HepG2 (cell line): Measurements from ENCODE around the gene MYORG. TPM values are rescaled to one million over a fixed set of nuclear protein-coding genes. Genes with fewer than 3 reads are reported as not detected.

Experiments
- BATF2 ChIP-seq: sonication (generic); formaldehyde crosslinking; IDR thresholded peaks from 2 replicates; pipeline ENCODE4 v1.8.0; 2022; ENCODE audit warnings: mild to moderate bottlenecking, missing genetic modification reagents, moderate library complexity
- FOXM1 ChIP-seq: sonication (generic); formaldehyde crosslinking; IDR thresholded peaks from 2 replicates; pipeline ENCODE4 v1.5.0; 2020; ENCODE audit warnings: missing genetic modification reagents
- GATAD1 ChIP-seq: IDR thresholded peaks from 2 replicates; pipeline ENCODE4 v1.6.1; 2016; ENCODE audit warnings: missing genetic modification reagents, missing compliant biosample characterization
- HNF4G ChIP-seq, 2 experiments: sonication (generic) in 1 of 2; formaldehyde crosslinking in 1 of 2; IDR thresholded peaks; 2 replicates each; pipeline versions ENCODE4 v1.4.0 to v1.6.1; 2011 to 2020; ENCODE audit warnings: borderline replicate concordance in 2 of 2, low read depth in 2 of 2, mild to moderate bottlenecking in 2 of 2, low read length in 1 of 2, missing genetic modification reagents in 1 of 2, moderate library complexity in 1 of 2
- HNRNPLL ChIP-seq: fragments of 200-400 bp; formaldehyde crosslinking; IDR thresholded peaks from 2 replicates; pipeline ENCODE4 v1.6.1; 2017; ENCODE audit warnings: mild to moderate bottlenecking, low read depth, low read length; ENCODE audit not compliant: poor library complexity, severe bottlenecking
- LRRFIP1 ChIP-seq: sonication (generic); formaldehyde crosslinking; conservative IDR thresholded peaks from 2 replicates; pipeline ENCODE4 v1.4.0; 2020; ENCODE audit warnings: missing genetic modification reagents
- NR2F6 ChIP-seq, 2 experiments: IDR thresholded peaks; 2 replicates each; pipeline ENCODE4 v1.6.1; 2016; ENCODE audit warnings: antibody characterized with exemption in 1 of 2, mild to moderate bottlenecking in 1 of 2
- PAXIP1 ChIP-seq: sonication (generic); formaldehyde crosslinking; conservative IDR thresholded peaks from 2 replicates; pipeline ENCODE4 v1.4.0; 2020; ENCODE audit warnings: mild to moderate bottlenecking, missing genetic modification reagents, moderate library complexity
- PCBP2 ChIP-seq: fragments of 200-400 bp; formaldehyde crosslinking; optimal IDR thresholded peaks from 2 replicates; pipeline ENCODE3; 2018; ENCODE audit warnings: low read length, low read depth; ENCODE audit not compliant: poor library complexity, severe bottlenecking
- SUZ12 ChIP-seq: fragments of 150-350 bp; IDR thresholded peaks from 2 replicates; pipeline ENCODE4 v1.6.1; 2014; ENCODE audit warnings: low read depth, low read length
- SYNCRIP ChIP-seq: fragments of 200-400 bp; formaldehyde crosslinking; IDR thresholded peaks from 2 replicates; pipeline ENCODE4 v1.6.1; 2018; ENCODE audit warnings: mild to moderate bottlenecking, low read depth, low read length; ENCODE audit not compliant: insufficient read depth
- THAP7 ChIP-seq: sonication (generic); formaldehyde crosslinking; IDR thresholded peaks from 2 replicates; pipeline ENCODE4 v1.8.1; 2023; ENCODE audit warnings: mild to moderate bottlenecking, missing genetic modification reagents
- ZBTB21 ChIP-seq: sonication (generic); formaldehyde crosslinking; IDR thresholded peaks from 2 replicates; pipeline ENCODE4 v1.4.0; 2020; ENCODE audit warnings: missing genetic modification reagents
- ZNF17 ChIP-seq: sonication (generic); formaldehyde crosslinking; IDR thresholded peaks from 2 replicates; pipeline ENCODE4 v1.5.0; 2020; ENCODE audit warnings: mild to moderate bottlenecking, missing genetic modification reagents
- ZNF276 ChIP-seq: sonication (generic); formaldehyde crosslinking; IDR thresholded peaks from 2 replicates; pipeline ENCODE4 v1.4.0; 2020; ENCODE audit warnings: mild to moderate bottlenecking, low read depth, missing genetic modification reagents
- ZNF331 ChIP-seq: sonication (generic); formaldehyde crosslinking; IDR thresholded peaks from 2 replicates; pipeline ENCODE4 v1.4.0; 2020; ENCODE audit warnings: missing genetic modification reagents
- ZNF343 ChIP-seq: sonication (generic); formaldehyde crosslinking; IDR thresholded peaks from 2 replicates; pipeline ENCODE4 v1.4.0; 2020; ENCODE audit warnings: mild to moderate bottlenecking, missing genetic modification reagents
- ZNF768 ChIP-seq: sonication (generic); formaldehyde crosslinking; IDR thresholded peaks from 2 replicates; pipeline ENCODE4 v1.4.0; 2020; ENCODE audit warnings: missing genetic modification reagents
- polyA plus RNA-seq, 8 experiments: library from polyadenylated mRNA; depleted of rRNA in 3 of 8; stranded (reverse) in 7 of 8; unstranded in 1 of 8; fragments of >200 nt; fragmentation: Illumina TruSeq in 4 of 8; extraction: Trizol in 4 of 8; gene quantifications; 2 replicates each; pipeline versions ENCODE4 v1.2.1 to v1.2.3, GENCODE V29; 2011 to 2016; ENCODE audit warnings: low read depth in 4 of 8, missing spikeins in 1 of 8, mixed read lengths in 1 of 8; ENCODE audit not compliant: insufficient read depth in 1 of 8
- total RNA-seq, 5 experiments: library from RNA; depleted of rRNA; stranded (reverse); fragments of >200 nt; fragmentation: Illumina TruSeq; extraction: Trizol; gene quantifications; 2 replicates each; pipeline ENCODE4 v1.2.3, GENCODE V29; 2016; ENCODE audit warnings: low read depth in 1 of 5

Gene MYORG
- total and polyA plus RNA-seq, 2 of the 13 experiments (the other 11 are each of a cell fraction or from before 2014, with no cell fraction given), result 11.1 to 22.4 TPM

- TF ChIP-seq PAXIP1 (CRISPR knock-in tag), result no peak
- peak; percentile 29; the same call in 1 of the 2 replicates for TF ChIP-seq GATAD1 (CRISPR knock-in tag)
- no peak for TF ChIP-seq NR2F6 (IDR thresholded peaks at IDR 0.05)
- TF ChIP-seq NR2F6 (CRISPR knock-in tag; IDR thresholded peaks at IDR 0.05), result 0 out of 2 replicates have a peak, but pooled peaks have one; percentile 34
- no peak for TF ChIP-seq SUZ12
- peak; percentile 94 for TF ChIP-seq HNRNPLL
- TF ChIP-seq LRRFIP1 (CRISPR knock-in tag), result no peak
- TF ChIP-seq FOXM1 (CRISPR knock-in tag), result peak; percentile 32; the same call in 1 of the 2 replicates
- TF ChIP-seq PCBP2, result no peak
- no peak; the same call in 1 of the 2 replicates for TF ChIP-seq BATF2 (CRISPR knock-in tag)
- no peak for TF ChIP-seq HNF4G (IDR thresholded peaks at IDR 0.05; ENCODE audit: borderline replicate concordance, low read depth, low read length)
- no peak for TF ChIP-seq HNF4G (CRISPR knock-in tag; IDR thresholded peaks at IDR 0.05; ENCODE audit: borderline replicate concordance, low read depth)
- TF ChIP-seq ZBTB21, result 0 out of 2 replicates have a peak, but pooled peaks have one; percentile 44
- peak; percentile 77 for TF ChIP-seq ZNF331 (CRISPR knock-in tag)
- TF ChIP-seq THAP7 (CRISPR knock-in tag), result peak; percentile 82; the same call in 1 of the 2 replicates
- no peak for TF ChIP-seq SYNCRIP
- peak; percentile 62 for TF ChIP-seq ZNF768
- TF ChIP-seq ZNF17 (CRISPR knock-in tag), result peak; percentile 85; the same call in 1 of the 2 replicates
- TF ChIP-seq ZNF343 (CRISPR knock-in tag), result no peak
- TF ChIP-seq ZNF276 (CRISPR knock-in tag), result 0 out of 2 replicates have a peak, but pooled peaks have one; percentile 12
Measured at GRCh38 chr9:34380511-34381315, 4.0 kb upstream of the MYORG start (continued).
